HepG2 (cell line): Measurements from ENCODE around the gene TRMT2A. TPM values are rescaled to one million over a fixed set of nuclear protein-coding genes. Genes with fewer than 3 reads are reported as not detected.

Experiments used
- ATAC-seq: fragments of 200-7000 bp; cut with Tn5 transposase; 3 replicates; pipeline ENCODE4 v1.9.1; 2020; ENCODE audit warnings: mild to moderate bottlenecking, moderate library complexity
- BruUV-seq: library from RNA; stranded (reverse); fragments of 400-500 nt; replicated peaks from 2 replicates; lab custom pipeline; 2021; lab: Mats Ljungman, UMichigan
- CTCF ChIA-PET: fragments of 300-600 bp; formaldehyde crosslinking; extraction: SDS; loops from one replicate; lab custom pipeline; 2021; ENCODE audit warnings: low total read pairs, inconsistent platforms, low intra/inter-chr PET ratio; lab: Yijun Ruan, JAX
- POLR2A ChIA-PET: fragments of 350-600 bp; sonication (Branson Sonifier 250); formaldehyde crosslinking; loops from one replicate; lab custom pipeline; 2020; ENCODE audit warnings: antibody characterized with exemption, inconsistent platforms; lab: Yijun Ruan, JAX
- DNase-seq: peaks from one replicate; pipeline ENCODE4 v3.0.0-alpha.2; 2015; ENCODE audit warnings: low spot score
- FAIRE-seq: peaks from 3 replicates; lab custom pipeline; 2011; peaks lifted over from hg19 to GRCh38; lab: Jason Lieb, UNC
- H2AFZ ChIP-seq: one replicate; pipeline ENCODE4 v1.6.1; 2011; ENCODE audit warnings: low read length, inconsistent platforms
- H3K27ac ChIP-seq: fragments of 300-600 bp; 3 replicates; pipeline ENCODE4 v1.8.0; 2011; ENCODE audit warnings: mixed run types, mild to moderate bottlenecking, mixed read lengths, low read length, inconsistent platforms; ENCODE audit not compliant: insufficient read depth; ENCODE audit errors: extremely low read length
- H3K27me3 ChIP-seq, 2 experiments: fragments of 200-600 bp in 1 of 2; 2 replicates in 1 of 2; 3 replicates in 1 of 2; pipeline versions ENCODE4 v1.6.0 to v1.8.0; 2011; ENCODE audit warnings: low read length in 2 of 2, mild to moderate bottlenecking in 2 of 2, moderate library complexity in 2 of 2, inconsistent platforms in 1 of 2; ENCODE audit not compliant: insufficient read depth in 2 of 2, control insufficient read depth in 1 of 2
- H3K36me3 ChIP-seq, 2 experiments: fragments of 200-600 bp in 1 of 2; replicated peaks in 1 of 2; 2 replicates in 1 of 2; 3 replicates in 1 of 2; pipeline versions ENCODE4 v1.5.1 to v1.8.0; 2011; ENCODE audit warnings: low read length in 2 of 2, inconsistent platforms in 1 of 2; ENCODE audit not compliant: insufficient read depth in 2 of 2, control insufficient read depth in 1 of 2
- H3K4me1 ChIP-seq: 2 replicates; pipeline ENCODE4 v1.5.1; 2012; ENCODE audit warnings: low read length, inconsistent platforms; ENCODE audit not compliant: insufficient read depth
- H3K4me2 ChIP-seq: 2 replicates; pipeline ENCODE4 v1.6.0; 2011; ENCODE audit warnings: low read depth, low read length, inconsistent platforms
- H3K4me3 ChIP-seq, 3 experiments: fragments of 200-600 bp in 1 of 3; sonication (generic), shearing (Covaris generic) in 1 of 3; replicated peaks in 1 of 3; 2 replicates each; pipeline ENCODE4 v1.5.1; 2011 to 2016; ENCODE audit warnings: low read length in 3 of 3, inconsistent platforms in 2 of 3, low read depth in 2 of 3, mild to moderate bottlenecking in 2 of 3, control low read depth in 1 of 3, mixed read lengths in 1 of 3; ENCODE audit not compliant: insufficient read depth in 1 of 3
- H3K79me2 ChIP-seq: one replicate; pipeline ENCODE4 v1.6.1; 2011; ENCODE audit warnings: low read length, inconsistent platforms; ENCODE audit not compliant: insufficient read depth
- H3K9ac ChIP-seq: 2 replicates; pipeline ENCODE4 v1.6.0; 2011; ENCODE audit warnings: mild to moderate bottlenecking, low read depth, low read length, inconsistent platforms; ENCODE audit not compliant: insufficient read depth
- H3K9me3 ChIP-seq: 2 replicates; pipeline ENCODE4 v1.5.1; 2012; ENCODE audit warnings: mild to moderate bottlenecking, low read length
- H4K20me1 ChIP-seq: 2 replicates; pipeline ENCODE4 v1.6.0; 2011; ENCODE audit warnings: inconsistent platforms, mild to moderate bottlenecking, low read length, moderate library complexity; ENCODE audit not compliant: insufficient read depth
- AGO2 ChIP-seq: fragments of 200-400 bp; formaldehyde crosslinking; optimal IDR thresholded peaks from 2 replicates; pipeline ENCODE3; 2017; ENCODE audit warnings: mild to moderate bottlenecking, low read depth, low read length, moderate library complexity
- KDM1A ChIP-seq: IDR thresholded peaks from 2 replicates; pipeline ENCODE4 v1.6.1; 2016; ENCODE audit warnings: missing compliant biosample characterization
- SOX6 ChIP-seq, 2 experiments: fragments of 450-650 bp in 1 of 2; sonication (generic) in 1 of 2; formaldehyde crosslinking in 1 of 2; IDR thresholded peaks; 2 replicates each; pipeline versions ENCODE4 v1.4.0 to v1.6.1; 2017 to 2020; ENCODE audit warnings: antibody characterized with exemption in 1 of 2, mild to moderate bottlenecking in 1 of 2, missing genetic modification reagents in 1 of 2
- ZNF629 ChIP-seq: sonication (generic); formaldehyde crosslinking; conservative IDR thresholded peaks from 2 replicates; pipeline ENCODE4 v1.5.0; 2020; ENCODE audit warnings: missing genetic modification reagents
- ZZZ3 ChIP-seq: sonication (generic); formaldehyde crosslinking; IDR thresholded peaks from 2 replicates; pipeline ENCODE4 v1.4.0; 2020; ENCODE audit warnings: missing genetic modification reagents, mild to moderate bottlenecking, borderline replicate concordance
- WGBS: methylation state at CpG from one replicate; pipeline ENCODE4 v1.1.6; 2017; ENCODE audit warnings: low lambda C conversion rate; 5-methylcytosine and 5-hydroxymethylcytosine counted together
- in situ Hi-C: cut with HindIII; loops from 2 replicates; pipeline ENCODE4 v1.10.0; 2017; ENCODE audit warnings: low pct_unique_long_range_greater_than_20kb; ENCODE audit not compliant: extremely low pct_ligation_motif_present
- intact Hi-C: fragments of 100-400 bp; cut with micrococcal nuclease; formaldehyde crosslinking; loops from one replicate; pipeline ENCODE4 v1.10.0; 2022; ENCODE audit not compliant: unreplicated experiment
- polyA plus RNA-seq, 8 experiments: library from polyadenylated mRNA; depleted of rRNA in 3 of 8; stranded (reverse) in 7 of 8; unstranded in 1 of 8; fragments of >200 nt; fragmentation: Illumina TruSeq in 4 of 8; extraction: Trizol in 4 of 8; gene quantifications; 2 replicates each; pipeline versions ENCODE4 v1.2.1 to v1.2.3, GENCODE V29; 2011 to 2016; ENCODE audit warnings: low read depth in 4 of 8, missing spikeins in 1 of 8, mixed read lengths in 1 of 8; ENCODE audit not compliant: insufficient read depth in 1 of 8
- total RNA-seq, 5 experiments: library from RNA; depleted of rRNA; stranded (reverse); fragments of >200 nt; fragmentation: Illumina TruSeq; extraction: Trizol; gene quantifications; 2 replicates each; pipeline ENCODE4 v1.2.3, GENCODE V29; 2016; ENCODE audit warnings: low read depth in 1 of 5
- TF ChIP-seq, protein P1 (sequence below): sonication (generic); formaldehyde crosslinking; IDR thresholded peaks from 2 replicates; pipeline ENCODE4 v1.5.1; 2020; ENCODE audit warnings: mild to moderate bottlenecking, missing genetic modification reagents, moderate library complexity
- TF ChIP-seq, protein P2 (sequence below): IDR thresholded peaks from 2 replicates; pipeline ENCODE4 v1.6.1; 2016; ENCODE audit warnings: mild to moderate bottlenecking
- TF ChIP-seq, protein P3 (sequence below): IDR thresholded peaks from 2 replicates; pipeline ENCODE4 v1.6.1; 2012; ENCODE audit warnings: inconsistent platforms

The TRMT2A gene
- total and polyA plus RNA-seq, 2 of the 13 experiments (the other 11 are each of a cell fraction or from before 2014, with no cell fraction given) = 24.0 to 30.3 TPM

DNA sequence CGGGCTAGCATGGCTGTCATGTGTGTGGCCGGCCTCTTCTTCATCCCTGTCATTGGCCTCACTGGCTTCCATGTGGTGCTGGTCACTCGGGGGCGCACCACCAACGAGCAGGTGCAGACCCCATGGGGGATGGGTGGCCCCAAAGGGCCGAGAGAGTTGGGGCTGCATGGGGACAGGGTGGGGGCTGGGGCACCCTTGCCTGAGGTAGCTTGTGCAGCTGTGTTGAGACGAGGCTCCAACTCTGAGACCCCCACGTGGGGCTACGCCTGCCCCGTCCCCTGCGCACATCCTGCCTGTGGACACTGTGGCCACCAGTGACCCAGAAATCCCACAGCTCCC, 23.1 kb upstream of the TRMT2A start:
- ChIA-PET CTCF (no interaction called here), POLR2A (no interaction called here)
- Histone ChIP-seq H4K20me1 (0 out of 2 replicates have a peak, but pooled peaks cover 6% of the 10 kb centered on the region), H3K4me2 (no peak overlapping the region), H2AFZ (no peak overlapping the region), H3K36me3 (peaks cover 1 to 5% of the 10 kb centered on the region in 2 experiments; a peak in 2 of 5 replicates), H3K9ac (no peak overlapping the region), H3K4me1 (no peaks in the 10 kb centered on the region), H3K27ac (no peak overlapping the region), H3K79me2 (peaks cover 6% of the 10 kb centered on the region), H3K9me3 (no peaks in the 10 kb centered on the region), H3K27me3 (no peaks in the 10 kb centered on the region), H3K4me3 (no peak overlapping the region)
- 100% methylated on average over 3 of the region's 11 CpGs for WGBS
- FAIRE-seq = no peak
- TF ChIP-seq AGO2 (peak; percentile 33), ZNF629 (CRISPR knock-in tag) (no peak)
- in situ Hi-C loops = no loop called here
- no TSS peak for BruUV-seq
- intact Hi-C loops = no loop called here
- ATAC-seq = no peak
- no peak for DNase-seq

DNA sequence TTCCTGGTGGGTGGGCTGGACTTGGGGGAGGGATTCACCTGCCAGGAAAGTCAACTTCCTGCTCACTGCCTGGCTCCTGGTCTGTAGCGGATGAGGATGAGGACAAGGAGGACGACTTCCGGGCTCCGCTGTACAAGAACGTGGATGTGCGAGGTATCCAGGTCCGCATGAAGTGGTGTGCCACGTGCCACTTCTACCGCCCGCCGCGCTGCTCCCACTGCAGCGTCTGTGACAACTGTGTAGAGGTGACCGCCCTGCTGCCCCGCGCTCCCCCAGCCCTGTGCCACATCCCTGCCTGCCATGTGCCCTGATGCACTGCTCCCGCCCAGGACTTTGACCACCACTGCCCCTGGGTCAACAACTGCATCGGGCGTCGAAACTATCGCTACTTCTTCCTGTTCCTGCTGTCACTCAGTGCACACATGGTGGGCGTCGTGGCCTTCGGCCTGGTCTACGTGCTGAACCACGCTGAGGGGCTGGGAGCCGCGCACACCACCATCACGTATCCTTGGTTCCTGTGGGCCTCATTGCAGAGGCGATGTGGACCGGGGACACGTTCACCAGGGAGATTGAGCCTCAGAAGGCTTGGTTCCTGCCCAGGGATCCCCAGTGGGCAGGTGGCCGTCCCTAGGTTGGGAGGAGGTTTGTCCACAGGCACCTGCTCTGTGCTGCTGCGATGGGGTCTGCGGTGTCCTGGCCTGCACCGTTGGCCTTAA, 22.5 kb upstream of the TRMT2A start:
- peaks cover 1 to 5% of the 10 kb centered on the region in 2 experiments; a peak in 2 of 5 replicates for H3K36me3 ChIP-seq
- 0 out of 2 replicates have a peak, but pooled peaks cover 6% of the 10 kb centered on the region for H4K20me1 ChIP-seq
- peaks cover 7% of the 10 kb centered on the region for H3K79me2 ChIP-seq
- H3K4me2 ChIP-seq = no peak overlapping the region
- TF ChIP-seq, protein P1, sequence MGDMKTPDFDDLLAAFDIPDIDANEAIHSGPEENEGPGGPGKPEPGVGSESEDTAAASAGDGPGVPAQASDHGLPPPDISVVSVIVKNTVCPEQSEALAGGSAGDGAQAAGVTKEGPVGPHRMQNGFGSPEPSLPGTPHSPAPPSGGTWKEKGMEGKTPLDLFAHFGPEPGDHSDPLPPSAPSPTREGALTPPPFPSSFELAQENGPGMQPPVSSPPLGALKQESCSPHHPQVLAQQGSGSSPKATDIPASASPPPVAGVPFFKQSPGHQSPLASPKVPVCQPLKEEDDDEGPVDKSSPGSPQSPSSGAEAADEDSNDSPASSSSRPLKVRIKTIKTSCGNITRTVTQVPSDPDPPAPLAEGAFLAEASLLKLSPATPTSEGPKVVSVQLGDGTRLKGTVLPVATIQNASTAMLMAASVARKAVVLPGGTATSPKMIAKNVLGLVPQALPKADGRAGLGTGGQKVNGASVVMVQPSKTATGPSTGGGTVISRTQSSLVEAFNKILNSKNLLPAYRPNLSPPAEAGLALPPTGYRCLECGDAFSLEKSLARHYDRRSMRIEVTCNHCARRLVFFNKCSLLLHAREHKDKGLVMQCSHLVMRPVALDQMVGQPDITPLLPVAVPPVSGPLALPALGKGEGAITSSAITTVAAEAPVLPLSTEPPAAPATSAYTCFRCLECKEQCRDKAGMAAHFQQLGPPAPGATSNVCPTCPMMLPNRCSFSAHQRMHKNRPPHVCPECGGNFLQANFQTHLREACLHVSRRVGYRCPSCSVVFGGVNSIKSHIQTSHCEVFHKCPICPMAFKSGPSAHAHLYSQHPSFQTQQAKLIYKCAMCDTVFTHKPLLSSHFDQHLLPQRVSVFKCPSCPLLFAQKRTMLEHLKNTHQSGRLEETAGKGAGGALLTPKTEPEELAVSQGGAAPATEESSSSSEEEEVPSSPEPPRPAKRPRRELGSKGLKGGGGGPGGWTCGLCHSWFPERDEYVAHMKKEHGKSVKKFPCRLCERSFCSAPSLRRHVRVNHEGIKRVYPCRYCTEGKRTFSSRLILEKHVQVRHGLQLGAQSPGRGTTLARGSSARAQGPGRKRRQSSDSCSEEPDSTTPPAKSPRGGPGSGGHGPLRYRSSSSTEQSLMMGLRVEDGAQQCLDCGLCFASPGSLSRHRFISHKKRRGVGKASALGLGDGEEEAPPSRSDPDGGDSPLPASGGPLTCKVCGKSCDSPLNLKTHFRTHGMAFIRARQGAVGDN (CRISPR knock-in tag) = peak; percentile 49
- TF ChIP-seq, protein P2, sequence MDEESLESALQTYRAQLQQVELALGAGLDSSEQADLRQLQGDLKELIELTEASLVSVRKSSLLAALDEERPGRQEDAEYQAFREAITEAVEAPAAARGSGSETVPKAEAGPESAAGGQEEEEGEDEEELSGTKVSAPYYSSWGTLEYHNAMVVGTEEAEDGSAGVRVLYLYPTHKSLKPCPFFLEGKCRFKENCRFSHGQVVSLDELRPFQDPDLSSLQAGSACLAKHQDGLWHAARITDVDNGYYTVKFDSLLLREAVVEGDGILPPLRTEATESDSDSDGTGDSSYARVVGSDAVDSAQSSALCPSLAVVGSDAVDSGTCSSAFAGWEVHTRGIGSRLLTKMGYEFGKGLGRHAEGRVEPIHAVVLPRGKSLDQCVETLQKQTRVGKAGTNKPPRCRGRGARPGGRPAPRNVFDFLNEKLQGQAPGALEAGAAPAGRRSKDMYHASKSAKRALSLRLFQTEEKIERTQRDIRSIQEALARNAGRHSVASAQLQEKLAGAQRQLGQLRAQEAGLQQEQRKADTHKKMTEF (CRISPR knock-in tag) = no peak
- TF ChIP-seq, protein P3, sequence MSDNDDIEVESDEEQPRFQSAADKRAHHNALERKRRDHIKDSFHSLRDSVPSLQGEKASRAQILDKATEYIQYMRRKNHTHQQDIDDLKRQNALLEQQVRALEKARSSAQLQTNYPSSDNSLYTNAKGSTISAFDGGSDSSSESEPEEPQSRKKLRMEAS = 0 out of 2 replicates have a peak, but pooled peaks have one; percentile 26
- TF ChIP-seq SOX6 (IDR thresholded peaks at IDR 0.05) (no peak), SOX6 (CRISPR knock-in tag; IDR thresholded peaks at IDR 0.05) (no peak), KDM1A (no peak), ZZZ3 (no peak)
- H3K27ac ChIP-seq = no peak overlapping the region
- BruUV-seq = no TSS peak
- no peak overlapping the region for H3K4me3 ChIP-seq
- no peaks in the 10 kb centered on the region for H3K9me3 ChIP-seq
- H3K4me1 ChIP-seq = no peaks in the 10 kb centered on the region
- intact Hi-C loops (no loop called here), in situ Hi-C loops (no loop called here)
- 96% methylated on average over 28 of the region's 36 CpGs for WGBS
- no peaks in the 10 kb centered on the region for H3K27me3 ChIP-seq
- ChIA-PET CTCF (no interaction called here), POLR2A (no interaction called here)
- no peak overlapping the region for H3K9ac ChIP-seq
- no peak overlapping the region for H2AFZ ChIP-seq
- DNase-seq (no peak), FAIRE-seq (no peak), ATAC-seq (no peak)
